Measurements from ENCODE around the gene ANKRD23.

- TF ChIP-seq ELF4 (IDR thresholded peaks at IDR 0.05), result no peak
- no peak for TF ChIP-seq L3MBTL2 (conservative IDR thresholded peaks at IDR 0.05)
- TF ChIP-seq BHLHE40 (IDR thresholded peaks at IDR 0.05; ENCODE audit: borderline replicate concordance), result no peak
- TF ChIP-seq FOXK2 (IDR thresholded peaks at IDR 0.05), result no peak
- no peak for TF ChIP-seq FOXA1 (IDR thresholded peaks at IDR 0.05)
- TF ChIP-seq ZNF384 (IDR thresholded peaks at IDR 0.05), result no peak
- TF ChIP-seq HDGF (IDR thresholded peaks at IDR 0.05; ENCODE audit: borderline replicate concordance), result no peak
- TF ChIP-seq FOXM1 (IDR thresholded peaks at IDR 0.05; ENCODE audit: borderline replicate concordance), result no peak
- no peak for TF ChIP-seq SUZ12 (IDR thresholded peaks at IDR 0.05)
- TF ChIP-seq SP1 (IDR thresholded peaks at IDR 0.05), result no peak
- TF ChIP-seq PKNOX1 (IDR thresholded peaks at IDR 0.05), result no peak
- no peak for TF ChIP-seq TARDBP (IDR thresholded peaks at IDR 0.05)
- no peak for TF ChIP-seq NFRKB (IDR thresholded peaks at IDR 0.05)
- no peak for TF ChIP-seq ARNT (IDR thresholded peaks at IDR 0.05)
These were observed 4.4 kb downstream of the ANKRD23 start for GRCh38 chr2:96839293-96839874.

Data from HEK293T (cell line).